Stomach (tissue), 4 donors: ENCODE data around the gene CELF4.

Experiments
- POLR2A ChIP-seq, 4 donors: fragments of 450-650 bp; IDR thresholded peaks; one replicate each; pipeline ENCODE4 v1.6.1; 2016; ENCODE audit warnings: antibody characterized with exemption in 4 of 4, control low read depth in 2 of 4, mild to moderate bottlenecking in 1 of 4, moderate library complexity in 1 of 4
- POLR2AphosphoS5 ChIP-seq, 3 donors: sonication (generic); formaldehyde crosslinking; IDR thresholded peaks; one replicate each; pipeline ENCODE4 v1.6.1; 2016; ENCODE audit warnings: antibody characterized with exemption in 3 of 3
- TF ChIP-seq, protein P1 (sequence below), 7 experiments: fragments of 450-650 bp in 4 of 7; fragments of 200-600 bp in 3 of 7; sonication (generic) in 3 of 7; IDR thresholded peaks; one replicate each; pipeline ENCODE4 v1.5.1; 2016 to 2019; ENCODE audit warnings: antibody characterized with exemption in 7 of 7, control low read depth in 2 of 7, mild to moderate bottlenecking in 1 of 7

GRCh38 chr18:37343542-37343851 is 222.1 kb downstream of the CELF4 start:
- TF ChIP-seq, protein P1, sequence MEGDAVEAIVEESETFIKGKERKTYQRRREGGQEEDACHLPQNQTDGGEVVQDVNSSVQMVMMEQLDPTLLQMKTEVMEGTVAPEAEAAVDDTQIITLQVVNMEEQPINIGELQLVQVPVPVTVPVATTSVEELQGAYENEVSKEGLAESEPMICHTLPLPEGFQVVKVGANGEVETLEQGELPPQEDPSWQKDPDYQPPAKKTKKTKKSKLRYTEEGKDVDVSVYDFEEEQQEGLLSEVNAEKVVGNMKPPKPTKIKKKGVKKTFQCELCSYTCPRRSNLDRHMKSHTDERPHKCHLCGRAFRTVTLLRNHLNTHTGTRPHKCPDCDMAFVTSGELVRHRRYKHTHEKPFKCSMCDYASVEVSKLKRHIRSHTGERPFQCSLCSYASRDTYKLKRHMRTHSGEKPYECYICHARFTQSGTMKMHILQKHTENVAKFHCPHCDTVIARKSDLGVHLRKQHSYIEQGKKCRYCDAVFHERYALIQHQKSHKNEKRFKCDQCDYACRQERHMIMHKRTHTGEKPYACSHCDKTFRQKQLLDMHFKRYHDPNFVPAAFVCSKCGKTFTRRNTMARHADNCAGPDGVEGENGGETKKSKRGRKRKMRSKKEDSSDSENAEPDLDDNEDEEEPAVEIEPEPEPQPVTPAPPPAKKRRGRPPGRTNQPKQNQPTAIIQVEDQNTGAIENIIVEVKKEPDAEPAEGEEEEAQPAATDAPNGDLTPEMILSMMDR (IDR thresholded peaks at IDR 0.05): peak in 1 of 7 experiments; percentile 1
- TF ChIP-seq POLR2AphosphoS5 (IDR thresholded peaks at IDR 0.05) (no peak), POLR2A (IDR thresholded peaks at IDR 0.05) (no peak)
